KMS-11 (cell line): ENCODE data around the gene FAM13C.

ENCODE experiments used
- H2AFZ ChIP-seq: fragments of 200-600 bp; sonication (generic); 2 replicates; pipeline ENCODE4 v1.6.1; 2016; ENCODE audit warnings: antibody characterized with exemption, mixed run types, low read depth
- H3K27ac ChIP-seq: fragments of 200-600 bp; sonication (generic); 2 replicates; pipeline ENCODE4 v1.6.1; 2016; ENCODE audit warnings: mild to moderate bottlenecking, mixed run types
- H3K27me3 ChIP-seq: fragments of 200-600 bp; sonication (generic); 2 replicates; pipeline ENCODE4 v1.6.1; 2017; ENCODE audit warnings: mild to moderate bottlenecking, low read depth, mixed run types, moderate library complexity; ENCODE audit not compliant: insufficient read depth
- H3K36me3 ChIP-seq: fragments of 200-600 bp; sonication (generic); 2 replicates; pipeline ENCODE4 v1.6.1; 2017; ENCODE audit warnings: mild to moderate bottlenecking, mixed run types; ENCODE audit not compliant: insufficient read depth
- H3K4me1 ChIP-seq: fragments of 200-600 bp; sonication (generic); 2 replicates; pipeline ENCODE4 v1.6.1; 2016; ENCODE audit warnings: mild to moderate bottlenecking, low read depth, mixed run types; ENCODE audit not compliant: poor library complexity, severe bottlenecking
- H3K4me2 ChIP-seq: fragments of 200-600 bp; sonication (generic); 2 replicates; pipeline ENCODE4 v1.7.0; 2016; ENCODE audit warnings: mild to moderate bottlenecking, mixed run types
- H3K4me3 ChIP-seq: fragments of 200-600 bp; sonication (generic); IDR thresholded peaks from 2 replicates; pipeline ENCODE4 v1.6.1; 2017; ENCODE audit warnings: low read depth, low read length, mixed read lengths; ENCODE audit not compliant: insufficient read depth
- H3K79me2 ChIP-seq: fragments of 200-600 bp; sonication (generic); 2 replicates; pipeline ENCODE4 v1.6.1; 2016; ENCODE audit warnings: low read depth, mixed run types; ENCODE audit not compliant: insufficient read depth
- H3K9ac ChIP-seq: fragments of 200-600 bp; sonication (generic); 2 replicates; pipeline ENCODE4 v1.6.1; 2016; ENCODE audit warnings: mild to moderate bottlenecking, mixed run types
- H4K20me1 ChIP-seq: fragments of 200-600 bp; sonication (generic); 2 replicates; pipeline ENCODE4 v1.6.1; 2016; ENCODE audit warnings: mild to moderate bottlenecking, mixed run types; ENCODE audit not compliant: insufficient read depth
- CTCF ChIP-seq: fragments of 200-600 bp; sonication (generic); conservative IDR thresholded peaks from 2 replicates; pipeline ENCODE4 v1.6.1; 2017; ENCODE audit warnings: low read depth, mild to moderate bottlenecking, antibody characterized with exemption, low read length, moderate library complexity, mixed read lengths

FAM13C gene

GRCh38 chr10:59336632-59337031, 25.7 kb downstream of the FAM13C start:
- Histone ChIP-seq H3K36me3 (no peaks in the 10 kb centered on the region), H3K4me2 (no peak overlapping the region), H3K4me3 (no peak overlapping the region), H3K4me1 (no peaks in the 10 kb centered on the region), H2AFZ (no peak overlapping the region), H3K79me2 (no peaks in the 10 kb centered on the region), H3K9ac (no peak overlapping the region), H3K27ac (no peak overlapping the region), H3K27me3 (no peaks in the 10 kb centered on the region), H4K20me1 (no peaks in the 10 kb centered on the region)
- TF ChIP-seq CTCF = no peak

GRCh38 chr10:59335497-59335896, 26.9 kb downstream of the FAM13C start:
- no peaks in the 10 kb centered on the region for H3K79me2 ChIP-seq
- H4K20me1 ChIP-seq = no peaks in the 10 kb centered on the region
- H3K27ac ChIP-seq = no peak overlapping the region
- no peak overlapping the region for H3K4me2 ChIP-seq
- no peak for TF ChIP-seq CTCF
- no peaks in the 10 kb centered on the region for H3K36me3 ChIP-seq
- H2AFZ ChIP-seq = no peak overlapping the region
- H3K9ac ChIP-seq = no peak overlapping the region
- H3K4me1 ChIP-seq = no peaks in the 10 kb centered on the region
- H3K4me3 ChIP-seq = no peak overlapping the region
- no peaks in the 10 kb centered on the region for H3K27me3 ChIP-seq

- Histone ChIP-seq H3K36me3 (no peaks in the 10 kb centered on the region), H3K9ac (no peak overlapping the region), H3K4me3 (no peak overlapping the region), H3K4me1 (no peaks in the 10 kb centered on the region), H3K4me2 (no peak overlapping the region), H3K27me3 (no peaks in the 10 kb centered on the region), H3K79me2 (no peaks in the 10 kb centered on the region), H3K27ac (no peak overlapping the region), H4K20me1 (no peaks in the 10 kb centered on the region), H2AFZ (no peak overlapping the region)
- TF ChIP-seq CTCF = no peak
Measured at GRCh38 chr10:59333701-59334100, 28.6 kb downstream of the FAM13C start.

- H2AFZ ChIP-seq = no peak overlapping the region
- no peaks in the 10 kb centered on the region for H3K36me3 ChIP-seq
- H3K4me2 ChIP-seq = no peak overlapping the region
- H3K4me1 ChIP-seq = no peaks in the 10 kb centered on the region
- H4K20me1 ChIP-seq = no peaks in the 10 kb centered on the region
- H3K27me3 ChIP-seq = no peaks in the 10 kb centered on the region
- H3K79me2 ChIP-seq = no peaks in the 10 kb centered on the region
- no peak for TF ChIP-seq CTCF
- no peak overlapping the region for H3K27ac ChIP-seq
- H3K9ac ChIP-seq = no peak overlapping the region
- H3K4me3 ChIP-seq = no peak overlapping the region
Measured at GRCh38 chr10:59332581-59332980, 29.8 kb downstream of the FAM13C start.

- Histone ChIP-seq H3K4me1 (no peaks in the 10 kb centered on the region), H3K27me3 (no peaks in the 10 kb centered on the region), H3K9ac (no peak overlapping the region), H3K27ac (no peak overlapping the region), H3K4me3 (no peak overlapping the region), H3K4me2 (no peak overlapping the region), H3K36me3 (no peaks in the 10 kb centered on the region), H4K20me1 (no peaks in the 10 kb centered on the region), H2AFZ (no peak overlapping the region), H3K79me2 (no peaks in the 10 kb centered on the region)
- TF ChIP-seq CTCF = no peak
Measured at GRCh38 chr10:59331661-59332060, 30.7 kb downstream of the FAM13C start.
